NCI-H82 (cell line): Measurements from ENCODE around the gene TNNI3K.

ENCODE experiments used
- DNase-seq: peaks from one replicate; lab custom pipeline; 2025; lab: John Stamatoyannopoulos, UW

Gene TNNI3K

GRCh38 chr1:74570797-74571492, 335.8 kb downstream of the TNNI3K start:
- peak; percentile 91 for DNase-seq

DNA sequence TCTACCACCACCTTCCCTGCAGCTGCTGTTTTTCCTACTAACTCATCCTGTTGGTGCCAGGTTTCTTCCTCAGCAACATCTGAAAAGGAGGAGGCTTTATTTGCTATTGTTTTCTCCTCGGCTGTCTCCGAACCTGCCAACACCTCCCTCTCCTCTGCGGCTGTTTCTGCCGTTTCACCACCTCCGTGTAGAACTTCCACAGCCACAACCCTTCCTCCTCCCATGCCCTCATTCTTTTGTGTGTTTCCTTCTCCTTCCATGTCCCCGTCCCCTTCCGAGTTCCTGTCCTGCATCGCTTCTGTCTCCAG, 336.3 kb downstream of the TNNI3K start:
- no peak for DNase-seq

- DNase-seq = no peak
These were observed 336.7 kb downstream of the TNNI3K start for GRCh38 chr1:74571891-74572290.

DNA sequence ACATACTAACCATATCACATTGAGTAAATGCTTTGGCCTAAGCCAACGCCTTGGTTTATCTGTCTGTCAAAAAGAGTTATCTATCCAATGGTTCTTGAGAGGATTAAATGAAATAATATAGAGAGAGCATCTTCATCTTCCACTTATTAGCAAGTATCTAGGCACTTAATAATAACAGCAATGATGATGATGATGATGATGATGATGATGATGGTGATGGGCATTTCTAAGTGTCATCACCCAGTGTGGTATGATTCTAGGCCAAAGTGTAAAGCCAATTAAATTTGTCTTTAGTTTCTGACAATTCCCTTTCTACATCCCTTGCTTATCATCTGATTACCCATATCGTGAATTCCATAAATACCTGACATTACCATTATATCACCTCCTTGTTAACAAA, 342.9 kb downstream of the TNNI3K start:
- no peak for DNase-seq

GRCh38 chr1:74579425-74579824, 344.2 kb downstream of the TNNI3K start:
- no peak for DNase-seq

GRCh38 chr1:74583397-74583796, 348.2 kb downstream of the TNNI3K start:
- DNase-seq = no peak

DNA sequence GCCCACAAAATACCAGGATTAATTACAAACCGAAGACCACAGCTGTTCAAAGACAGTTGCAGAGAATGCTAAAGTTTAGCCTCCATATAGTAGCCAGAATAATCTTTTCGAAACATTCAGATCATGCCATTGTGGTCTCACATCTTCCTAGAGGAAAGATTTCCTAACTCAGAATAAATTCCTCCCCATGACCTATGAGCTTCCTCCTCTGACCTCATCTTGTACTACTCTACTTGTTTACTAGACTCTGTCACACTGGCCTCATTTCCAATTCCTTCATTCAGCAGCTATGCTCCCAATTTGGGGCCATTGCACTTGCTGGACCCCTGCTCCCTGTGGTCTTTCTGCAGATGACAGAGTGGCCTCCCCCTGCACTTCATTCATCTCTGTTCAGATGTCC, 349.0 kb downstream of the TNNI3K start:
- no peak for DNase-seq

GRCh38 chr1:74586253-74586897, 351.2 kb downstream of the TNNI3K start:
- DNase-seq = no peak

- no peak for DNase-seq
These were observed 352.7 kb downstream of the TNNI3K start for GRCh38 chr1:74587888-74588287.

DNA sequence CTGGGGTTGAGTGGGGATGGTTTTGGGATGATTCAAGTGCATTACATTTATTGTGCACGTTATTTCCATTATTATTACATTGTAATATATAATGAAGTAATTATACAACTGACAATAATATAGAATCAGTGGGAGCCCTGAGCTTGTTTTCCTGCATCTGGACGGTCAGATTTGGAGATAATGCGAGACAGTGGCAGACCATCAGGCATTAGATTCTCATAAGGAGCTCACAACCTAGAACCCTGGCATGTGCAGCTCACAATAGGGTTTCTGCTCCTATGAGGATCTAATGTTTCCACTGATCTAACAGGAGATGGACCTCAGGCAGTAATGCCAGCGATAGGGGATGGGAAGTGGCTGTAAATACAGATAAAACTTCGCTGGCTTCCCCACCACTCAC, 355.1 kb downstream of the TNNI3K start:
- DNase-seq = no peak

DNA sequence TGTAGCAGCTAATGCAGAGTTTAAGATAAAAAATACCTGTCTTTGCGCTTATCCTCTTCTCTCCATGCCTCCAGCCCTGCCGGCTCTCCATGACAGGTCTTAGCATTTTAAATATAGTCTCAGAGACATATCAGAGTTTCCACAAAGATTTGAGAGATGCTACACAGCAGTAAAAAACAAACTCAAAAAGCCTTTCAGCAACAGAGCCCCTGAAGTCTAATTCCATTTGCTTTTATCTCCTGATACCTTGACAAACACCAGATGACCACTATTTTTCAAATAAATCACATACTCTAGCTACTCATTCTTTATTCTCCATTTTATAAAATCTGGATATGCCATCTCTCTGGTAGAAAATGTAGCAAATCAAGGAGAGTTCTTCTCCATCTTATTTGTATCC, 356.8 kb downstream of the TNNI3K start:
- no peak for DNase-seq

DNA sequence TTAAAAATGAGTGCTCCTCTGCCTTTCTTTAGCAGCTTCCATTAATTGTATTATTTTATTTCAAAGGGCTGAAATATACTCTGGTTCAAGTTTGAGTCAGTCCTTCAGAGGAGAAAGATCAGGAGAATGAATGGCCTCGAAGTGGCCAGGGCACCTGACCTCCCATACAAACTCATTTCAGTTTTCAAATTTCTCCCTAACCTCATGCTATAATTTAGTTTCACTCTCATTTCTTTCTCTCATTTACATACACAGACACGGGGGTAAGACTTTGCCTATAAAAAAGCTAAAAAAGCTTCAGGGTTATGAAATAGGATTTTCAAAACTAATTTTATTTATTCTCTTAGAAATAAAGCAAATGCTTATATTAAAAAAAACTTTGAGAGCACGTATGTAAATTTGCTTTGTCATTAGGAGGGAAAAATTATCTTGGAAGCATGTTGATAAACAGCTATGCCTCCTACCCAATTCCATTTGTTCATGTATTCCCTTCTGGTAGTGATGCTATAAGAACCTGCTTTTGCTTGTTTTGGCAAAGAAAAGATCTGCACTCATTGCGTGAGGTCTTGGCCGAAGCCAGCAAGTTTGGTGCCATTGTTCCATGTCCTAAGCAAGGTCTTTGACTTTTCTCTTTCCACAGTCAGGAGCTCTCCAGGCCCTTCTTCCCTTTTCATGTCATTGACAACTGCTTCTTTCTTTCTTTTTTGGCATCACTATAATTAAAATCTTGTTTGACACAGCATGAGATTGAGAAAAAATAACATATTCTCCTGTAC, 357.6 kb downstream of the TNNI3K start:
- no peak for DNase-seq
